Neutrophil (primary cell): ENCODE data around the gene SLC35F1.
"Not testable (repeated sequence)": the region's sequence is repeated elsewhere in the genome, so short reads cannot be mapped to it uniquely, and the experiment has no call there.

Source experiments
- H3K27ac ChIP-seq: fragments of 200-600 bp; sonication (generic); 2 replicates; pipeline ENCODE4 v1.5.1; 2016; ENCODE audit warnings: mild to moderate bottlenecking, moderate library complexity
- H3K27me3 ChIP-seq: fragments of 200-600 bp; sonication (generic); 2 replicates; pipeline ENCODE4 v1.6.0; 2016; ENCODE audit warnings: mild to moderate bottlenecking
- H3K36me3 ChIP-seq: fragments of 200-600 bp; sonication (generic); 2 replicates; pipeline ENCODE4 v1.5.1; 2017
- H3K4me1 ChIP-seq, 2 experiments: fragments of 200-600 bp in 1 of 2; sonication (generic) in 1 of 2; 1 replicate in 1 of 2; 2 replicates in 1 of 2; pipeline versions ENCODE4 v1.5.1 to v1.6.1; 2013 to 2016; ENCODE audit warnings: low read depth in 1 of 2, low read length in 1 of 2, mild to moderate bottlenecking in 1 of 2, moderate library complexity in 1 of 2; ENCODE audit not compliant: control insufficient read depth in 1 of 2, insufficient read depth in 1 of 2
- H3K4me3 ChIP-seq, 2 experiments: fragments of 200-600 bp in 1 of 2; sonication (generic) in 1 of 2; 1 replicate in 1 of 2; 2 replicates in 1 of 2; pipeline ENCODE4 v1.5.1; 2013 to 2016; ENCODE audit warnings: low read depth in 1 of 2, low read length in 1 of 2, mild to moderate bottlenecking in 1 of 2, moderate library complexity in 1 of 2
- H3K9me3 ChIP-seq: fragments of 200-600 bp; sonication (generic); 2 replicates; pipeline ENCODE4 v1.5.1; 2016
- TF ChIP-seq, protein P1 (sequence below): fragments of 200-600 bp; sonication (generic); IDR thresholded peaks from 2 replicates; pipeline ENCODE4 v1.5.1; 2016; ENCODE audit warnings: antibody characterized with exemption

Gene SLC35F1

GRCh38 chr6:118012944-118013343 is 105.9 kb downstream of the SLC35F1 start:
- Histone ChIP-seq H3K9me3 (no peaks in the 10 kb centered on the region), H3K4me3 (no peak overlapping the region), H3K36me3 (no peaks in the 10 kb centered on the region), H3K27me3 (no peaks in the 10 kb centered on the region), H3K4me1 (no peaks in the 10 kb centered on the region), H3K27ac (no peak overlapping the region)
- TF ChIP-seq, protein P1, sequence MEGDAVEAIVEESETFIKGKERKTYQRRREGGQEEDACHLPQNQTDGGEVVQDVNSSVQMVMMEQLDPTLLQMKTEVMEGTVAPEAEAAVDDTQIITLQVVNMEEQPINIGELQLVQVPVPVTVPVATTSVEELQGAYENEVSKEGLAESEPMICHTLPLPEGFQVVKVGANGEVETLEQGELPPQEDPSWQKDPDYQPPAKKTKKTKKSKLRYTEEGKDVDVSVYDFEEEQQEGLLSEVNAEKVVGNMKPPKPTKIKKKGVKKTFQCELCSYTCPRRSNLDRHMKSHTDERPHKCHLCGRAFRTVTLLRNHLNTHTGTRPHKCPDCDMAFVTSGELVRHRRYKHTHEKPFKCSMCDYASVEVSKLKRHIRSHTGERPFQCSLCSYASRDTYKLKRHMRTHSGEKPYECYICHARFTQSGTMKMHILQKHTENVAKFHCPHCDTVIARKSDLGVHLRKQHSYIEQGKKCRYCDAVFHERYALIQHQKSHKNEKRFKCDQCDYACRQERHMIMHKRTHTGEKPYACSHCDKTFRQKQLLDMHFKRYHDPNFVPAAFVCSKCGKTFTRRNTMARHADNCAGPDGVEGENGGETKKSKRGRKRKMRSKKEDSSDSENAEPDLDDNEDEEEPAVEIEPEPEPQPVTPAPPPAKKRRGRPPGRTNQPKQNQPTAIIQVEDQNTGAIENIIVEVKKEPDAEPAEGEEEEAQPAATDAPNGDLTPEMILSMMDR: no peak

GRCh38 chr6:118016532-118016931 is 109.5 kb downstream of the SLC35F1 start:
- H3K27me3 ChIP-seq: no peaks in the 10 kb centered on the region
- no peaks in the 10 kb centered on the region for H3K4me1 ChIP-seq
- no peaks in the 10 kb centered on the region for H3K9me3 ChIP-seq
- H3K36me3 ChIP-seq: no peaks in the 10 kb centered on the region
- no peak overlapping the region for H3K27ac ChIP-seq
- no peak overlapping the region for H3K4me3 ChIP-seq
- TF ChIP-seq, protein P1: no peak

DNA sequence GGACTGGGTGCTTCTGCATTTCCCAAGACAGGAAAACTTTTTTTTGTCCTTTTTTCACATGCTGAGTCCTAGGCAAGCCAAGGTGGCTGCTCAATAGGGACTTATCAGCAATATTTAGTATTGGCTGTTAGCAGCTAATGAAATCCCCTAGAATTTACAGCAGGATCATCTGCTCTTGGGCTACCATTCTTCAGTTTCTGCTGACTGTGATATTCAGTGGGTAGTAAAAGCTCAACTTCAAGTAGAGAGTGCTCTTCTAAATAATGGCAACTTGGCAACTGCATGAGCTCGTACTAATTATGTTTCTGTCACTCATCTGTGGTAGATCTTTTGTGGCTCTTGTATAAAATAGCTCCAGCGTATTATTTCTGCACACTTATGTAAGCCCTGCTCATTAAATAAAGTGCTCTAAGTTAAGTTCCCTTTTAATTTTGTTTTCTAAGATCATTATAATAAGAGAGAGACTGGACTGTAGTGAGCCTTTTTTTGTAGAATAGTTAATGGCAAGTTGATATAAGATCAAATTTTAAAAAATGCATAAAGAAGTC is 110.3 kb downstream of the SLC35F1 start:
- H3K27ac ChIP-seq: no peak overlapping the region
- TF ChIP-seq, protein P1: no peak
- no peaks in the 10 kb centered on the region for H3K9me3 ChIP-seq
- H3K27me3 ChIP-seq: no peaks in the 10 kb centered on the region
- H3K4me1 ChIP-seq: no peaks in the 10 kb centered on the region
- no peak overlapping the region for H3K4me3 ChIP-seq
- H3K36me3 ChIP-seq: no peaks in the 10 kb centered on the region

- H3K36me3 ChIP-seq: no peaks in the 10 kb centered on the region
- no peak overlapping the region for H3K4me3 ChIP-seq
- H3K4me1 ChIP-seq: no peaks in the 10 kb centered on the region
- H3K9me3 ChIP-seq: no peaks in the 10 kb centered on the region
- H3K27ac ChIP-seq: no peak overlapping the region
- TF ChIP-seq, protein P1: no peak
- H3K27me3 ChIP-seq: no peaks in the 10 kb centered on the region
Observed at GRCh38 chr6:118023771-118024170, 116.7 kb downstream of the SLC35F1 start.

- Histone ChIP-seq H3K4me1 (no peaks in the 10 kb centered on the region), H3K9me3 (no peaks in the 10 kb centered on the region), H3K27ac (no peak overlapping the region), H3K27me3 (no peaks in the 10 kb centered on the region), H3K4me3 (no peak overlapping the region), H3K36me3 (no peaks in the 10 kb centered on the region)
- TF ChIP-seq, protein P1: no peak
Observed at GRCh38 chr6:118029967-118030366, 122.9 kb downstream of the SLC35F1 start.

- H3K27ac ChIP-seq, H3K4me1 ChIP-seq, H3K9me3 ChIP-seq, H3K36me3 ChIP-seq, H3K27me3 ChIP-seq, H3K4me3 ChIP-seq: not testable (repeated sequence)
Observed at GRCh38 chr6:118037479-118037878, 130.4 kb downstream of the SLC35F1 start.
